Prostate gland (tissue), 2 donors: ENCODE results near the gene STRN4.

ENCODE experiments used
- POLR2A ChIP-seq: fragments of 450-650 bp; IDR thresholded peaks from one replicate; pipeline ENCODE4 v1.6.1; 2016; ENCODE audit warnings: antibody characterized with exemption, mild to moderate bottlenecking
- TF ChIP-seq, protein P1 (sequence below), 4 experiments: fragments of 200-600 bp in 2 of 4; fragments of 450-650 bp in 2 of 4; sonication (generic) in 2 of 4; IDR thresholded peaks; 1 replicate in 3 of 4; 2 replicates in 1 of 4; pipeline ENCODE4 v1.5.1; 2016 to 2019; ENCODE audit warnings: antibody characterized with exemption in 4 of 4, mild to moderate bottlenecking in 2 of 4, moderate library complexity in 2 of 4

DNA sequence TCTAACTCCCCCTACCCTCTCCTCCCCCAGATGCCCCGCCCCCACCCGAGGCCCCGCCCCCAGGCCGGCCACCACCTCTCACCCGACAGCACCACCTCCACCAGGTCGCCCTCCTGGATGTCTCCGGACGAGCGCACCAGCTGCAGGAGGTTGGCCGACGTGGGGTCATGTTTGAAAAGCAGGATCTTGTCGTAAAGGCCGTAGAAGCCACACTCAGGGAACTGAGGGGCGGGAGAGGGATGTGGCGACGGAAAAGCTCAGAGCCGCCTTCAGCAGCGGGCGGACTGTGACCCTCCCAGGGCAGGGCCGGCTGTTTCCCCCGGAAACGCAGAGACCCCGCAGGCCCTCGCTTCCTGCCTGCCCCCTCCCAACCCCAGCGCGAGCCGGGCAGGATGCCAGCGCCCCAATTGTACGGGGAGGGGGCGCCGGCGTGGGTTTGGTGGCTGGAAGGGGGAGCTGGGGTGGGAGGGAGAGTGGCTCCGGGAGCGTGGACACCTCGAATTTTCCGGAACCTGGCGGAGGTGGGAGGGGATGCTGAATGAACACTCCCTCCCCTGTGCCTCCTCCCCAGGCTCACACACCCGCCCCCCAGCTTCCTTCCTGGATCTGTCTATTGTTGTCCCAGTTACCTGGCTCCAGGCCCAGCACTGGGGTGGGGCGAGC, 32.3 kb downstream of the STRN4 start:
- TF ChIP-seq POLR2A: no peak
- TF ChIP-seq, protein P1, sequence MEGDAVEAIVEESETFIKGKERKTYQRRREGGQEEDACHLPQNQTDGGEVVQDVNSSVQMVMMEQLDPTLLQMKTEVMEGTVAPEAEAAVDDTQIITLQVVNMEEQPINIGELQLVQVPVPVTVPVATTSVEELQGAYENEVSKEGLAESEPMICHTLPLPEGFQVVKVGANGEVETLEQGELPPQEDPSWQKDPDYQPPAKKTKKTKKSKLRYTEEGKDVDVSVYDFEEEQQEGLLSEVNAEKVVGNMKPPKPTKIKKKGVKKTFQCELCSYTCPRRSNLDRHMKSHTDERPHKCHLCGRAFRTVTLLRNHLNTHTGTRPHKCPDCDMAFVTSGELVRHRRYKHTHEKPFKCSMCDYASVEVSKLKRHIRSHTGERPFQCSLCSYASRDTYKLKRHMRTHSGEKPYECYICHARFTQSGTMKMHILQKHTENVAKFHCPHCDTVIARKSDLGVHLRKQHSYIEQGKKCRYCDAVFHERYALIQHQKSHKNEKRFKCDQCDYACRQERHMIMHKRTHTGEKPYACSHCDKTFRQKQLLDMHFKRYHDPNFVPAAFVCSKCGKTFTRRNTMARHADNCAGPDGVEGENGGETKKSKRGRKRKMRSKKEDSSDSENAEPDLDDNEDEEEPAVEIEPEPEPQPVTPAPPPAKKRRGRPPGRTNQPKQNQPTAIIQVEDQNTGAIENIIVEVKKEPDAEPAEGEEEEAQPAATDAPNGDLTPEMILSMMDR (IDR thresholded peaks at IDR 0.05): no peak
